Activated naive CD4-positive, alpha-beta T cell treated with anti-CD3 and anti-CD28 coated beads, Interleukin-2, amount 50 U/mL, for 24 hours (primary cell): Measurements from ENCODE around the gene ABCC1.
"Not testable (repeated sequence)": the region's sequence is repeated elsewhere in the genome, so short reads cannot be mapped to it uniquely, and the experiment has no call there.

Experiments used
- H3K27ac Mint-ChIP-seq: one replicate; pipeline ENCODE4 v1.8.0; 2021; ENCODE audit warnings: mild to moderate bottlenecking, mixed read lengths
- H3K27me3 Mint-ChIP-seq: one replicate; pipeline ENCODE4 v1.8.0; 2021; ENCODE audit warnings: mixed read lengths
- H3K36me3 Mint-ChIP-seq: one replicate; pipeline ENCODE4 v1.8.0; 2021; ENCODE audit warnings: mixed read lengths
- H3K4me1 Mint-ChIP-seq: one replicate; pipeline ENCODE4 v1.8.0; 2021; ENCODE audit warnings: mixed read lengths
- H3K4me3 Mint-ChIP-seq: one replicate; pipeline ENCODE4 v1.8.0; 2021; ENCODE audit warnings: mild to moderate bottlenecking, mixed read lengths
- H3K9me3 Mint-ChIP-seq: one replicate; pipeline ENCODE4 v1.8.0; 2021; ENCODE audit warnings: mixed read lengths

The ABCC1 gene

DNA sequence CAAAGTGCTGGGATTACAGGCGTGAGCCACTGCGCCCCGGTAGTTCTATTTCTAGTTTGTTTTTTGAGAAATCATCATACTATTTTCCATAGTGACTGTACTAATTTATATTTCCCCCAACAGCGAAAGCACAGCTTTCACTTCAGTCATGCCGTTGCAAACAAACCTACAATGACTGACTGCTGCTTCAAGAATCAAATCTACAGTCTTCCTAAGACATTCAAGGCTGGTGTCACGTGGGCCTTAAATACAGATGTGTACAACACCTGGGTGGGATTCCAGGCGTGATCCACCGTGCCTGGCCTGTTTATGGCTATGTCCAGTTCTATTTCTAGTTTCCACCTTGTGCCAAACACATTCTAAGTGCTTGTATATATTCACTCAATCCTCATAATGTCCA is 201.9 kb downstream of the ABCC1 start:
- H3K4me1 Mint-ChIP-seq = no peaks in the 10 kb centered on the region
- no peaks in the 10 kb centered on the region for H3K36me3 Mint-ChIP-seq
- no peak overlapping the region for H3K4me3 Mint-ChIP-seq
- H3K27ac Mint-ChIP-seq = no peak overlapping the region
- H3K9me3 Mint-ChIP-seq = no peaks in the 10 kb centered on the region
- peaks cover 5% of the 10 kb centered on the region for H3K27me3 Mint-ChIP-seq

DNA sequence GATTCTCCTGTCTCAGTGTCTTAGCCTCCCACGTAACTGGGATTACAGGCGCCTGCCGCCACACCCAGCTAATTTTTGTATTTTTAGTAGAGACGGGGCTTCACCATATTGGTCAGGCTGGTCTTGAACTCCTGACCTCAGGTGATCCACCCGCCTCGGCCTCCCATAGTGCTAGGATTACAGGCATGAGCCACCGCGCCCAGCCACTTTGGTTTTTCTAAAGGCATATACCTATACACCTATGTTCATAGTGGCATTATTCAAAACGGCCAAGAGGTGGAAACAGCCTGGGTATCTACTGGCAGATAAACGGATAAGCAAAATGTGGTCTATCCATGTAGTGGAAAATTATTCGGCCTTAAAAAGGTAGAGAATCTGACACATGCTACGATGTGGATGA is 203.6 kb downstream of the ABCC1 start:
- H3K4me1 Mint-ChIP-seq, H3K27ac Mint-ChIP-seq, H3K9me3 Mint-ChIP-seq, H3K4me3 Mint-ChIP-seq, H3K36me3 Mint-ChIP-seq, H3K27me3 Mint-ChIP-seq: not testable (repeated sequence)

DNA sequence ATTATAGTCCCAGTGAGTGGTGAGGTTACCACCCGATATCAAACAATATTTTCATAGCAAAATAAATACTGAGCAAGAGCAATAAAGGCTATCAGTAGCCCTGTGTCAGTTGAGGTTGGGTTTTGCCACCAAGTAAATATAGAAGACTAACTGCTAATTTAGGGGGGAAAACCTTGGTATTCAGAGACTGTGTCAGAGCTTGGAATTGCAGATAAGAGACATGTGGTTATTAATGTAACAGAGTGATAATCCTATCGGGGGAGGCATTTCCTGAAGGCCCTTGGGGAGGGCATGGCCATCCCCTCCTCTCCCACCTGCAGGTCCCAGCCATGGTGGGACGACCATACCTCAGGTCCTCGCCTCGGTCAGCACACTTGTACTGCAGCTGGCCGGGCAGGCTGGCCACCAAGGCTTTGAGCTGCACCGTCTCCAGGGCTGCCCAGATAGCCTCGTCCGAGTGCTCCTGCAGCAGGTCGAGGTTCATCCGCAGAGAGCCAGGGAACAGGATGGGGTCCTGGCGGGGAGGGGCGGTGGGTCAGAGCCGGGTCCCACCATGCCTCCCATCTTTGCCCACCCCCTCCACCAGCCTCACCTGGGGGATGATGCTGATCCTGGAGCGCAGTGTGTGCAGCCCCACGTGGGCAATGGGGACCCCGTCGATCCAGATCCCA is 205.0 kb downstream of the ABCC1 start:
- Mint-ChIP-seq H3K27ac (no peak overlapping the region), H3K27me3 (peaks cover 5% of the 10 kb centered on the region), H3K9me3 (peaks cover 6% of the 10 kb centered on the region), H3K4me3 (no peak overlapping the region), H3K36me3 (peaks cover 3% of the 10 kb centered on the region), H3K4me1 (no peaks in the 10 kb centered on the region)

DNA sequence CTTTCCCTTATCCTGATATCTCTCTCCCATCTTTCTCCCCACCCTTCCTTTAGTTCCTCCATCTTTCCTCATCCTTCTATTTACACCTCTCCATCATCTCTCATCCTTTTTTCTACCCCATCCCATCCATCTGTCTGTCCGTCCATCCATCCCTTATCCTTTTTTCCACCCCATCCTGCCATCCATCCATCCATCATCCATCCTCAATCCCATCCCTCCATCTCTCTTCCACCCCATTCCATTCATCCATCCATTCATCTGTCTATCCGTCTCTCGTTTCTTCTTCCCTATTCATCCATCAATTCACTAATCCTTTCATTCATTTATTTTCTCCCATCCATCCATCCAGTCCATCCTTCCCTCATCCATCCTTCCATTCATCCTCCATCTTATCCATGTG is 205.8 kb downstream of the ABCC1 start:
- Mint-ChIP-seq H3K36me3 (peaks cover 5% of the 10 kb centered on the region), H3K27ac (no peak overlapping the region), H3K27me3 (peaks cover 5% of the 10 kb centered on the region), H3K9me3 (peaks cover 6% of the 10 kb centered on the region), H3K4me1 (no peaks in the 10 kb centered on the region), H3K4me3 (no peak overlapping the region)

DNA sequence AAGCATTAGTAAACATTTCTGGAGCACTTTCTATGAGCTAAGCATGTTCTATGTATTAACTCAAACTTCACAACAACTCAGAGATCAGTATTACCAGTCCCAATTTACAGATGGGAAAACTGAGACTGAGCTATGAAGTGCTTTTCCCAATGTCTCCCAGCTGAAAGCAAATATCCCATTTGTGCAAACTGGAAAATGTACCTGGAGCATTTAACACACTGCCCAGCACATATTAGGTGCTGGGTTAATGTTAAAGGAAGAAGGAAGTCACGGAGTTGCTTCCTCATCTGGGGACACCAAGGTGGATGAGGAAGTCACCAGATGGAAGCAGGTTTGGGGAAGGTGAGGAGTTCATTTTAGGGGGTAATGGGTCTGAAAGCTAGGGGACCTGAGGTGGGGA is 207.8 kb downstream of the ABCC1 start:
- Mint-ChIP-seq H3K27me3 (peaks cover 5% of the 10 kb centered on the region), H3K27ac (no peak overlapping the region), H3K4me3 (no peak overlapping the region)

DNA sequence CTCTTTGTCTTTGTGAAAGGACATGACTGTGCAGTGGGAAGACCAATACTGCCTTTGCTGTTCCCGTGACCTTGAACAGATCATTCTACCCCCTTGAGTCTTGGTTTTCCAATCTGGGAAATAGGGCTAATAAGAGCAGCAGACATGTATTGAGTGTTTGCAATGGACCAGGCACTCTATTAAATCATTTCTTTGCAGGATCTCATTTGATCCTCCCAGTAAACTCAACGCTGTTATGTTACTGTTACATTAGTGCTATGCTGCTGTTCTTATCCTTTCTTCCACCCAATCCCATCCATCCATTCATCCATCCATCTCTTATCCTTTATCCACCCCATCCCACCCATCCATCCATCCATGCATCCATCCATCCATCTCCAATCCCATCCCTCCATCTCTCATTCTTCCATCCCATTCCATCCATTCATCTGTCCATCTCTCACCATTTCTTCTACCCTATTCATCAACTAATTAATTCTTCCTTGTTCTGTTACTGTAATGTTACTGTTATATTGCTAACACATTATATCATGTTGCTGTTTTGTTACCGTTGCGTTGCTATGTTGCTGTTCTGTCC is 208.8 kb downstream of the ABCC1 start:
- no peak overlapping the region for H3K27ac Mint-ChIP-seq
- no peaks in the 10 kb centered on the region for H3K4me1 Mint-ChIP-seq
- no peak overlapping the region for H3K4me3 Mint-ChIP-seq
- H3K27me3 Mint-ChIP-seq = peaks cover 5% of the 10 kb centered on the region
- H3K36me3 Mint-ChIP-seq = peaks cover 5% of the 10 kb centered on the region
- H3K9me3 Mint-ChIP-seq = peaks cover 6% of the 10 kb centered on the region

More for the DNA sequence above, 207.8 kb downstream of the ABCC1 start:
- Mint-ChIP-seq H3K36me3 (peaks cover 5% of the 10 kb centered on the region), H3K4me1 (no peaks in the 10 kb centered on the region), H3K9me3 (peaks cover 6% of the 10 kb centered on the region)

DNA sequence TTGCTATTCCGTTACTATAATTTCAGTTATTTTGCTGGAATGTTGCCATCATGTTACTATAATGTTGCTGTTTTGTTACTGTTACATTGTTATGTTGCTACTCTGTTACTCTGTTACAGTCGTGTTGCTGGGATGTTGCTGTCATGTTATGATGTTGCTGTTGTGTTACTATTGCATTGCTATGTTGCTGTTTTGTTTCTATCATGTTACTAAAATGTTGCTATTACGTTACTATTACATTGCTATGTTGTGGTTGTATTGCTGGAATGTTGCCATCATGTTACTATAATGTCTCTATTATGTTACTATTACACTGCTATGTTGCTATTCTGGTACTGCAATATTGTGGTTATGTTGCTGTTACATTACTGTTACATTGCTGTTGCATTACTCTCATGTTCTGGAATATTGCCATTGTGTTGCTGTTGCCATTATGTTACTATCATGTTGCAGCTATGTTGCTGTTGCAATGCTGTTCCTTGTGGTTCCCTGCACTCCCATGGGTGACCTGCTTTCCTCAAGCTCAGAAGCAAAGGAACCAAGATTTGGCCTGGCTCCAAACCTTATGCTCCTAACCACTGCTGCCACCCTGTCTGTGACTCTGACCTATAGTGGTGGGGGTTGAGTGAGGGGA is 209.4 kb downstream of the ABCC1 start:
- H3K4me3 Mint-ChIP-seq = no peak overlapping the region
- peaks cover 5% of the 10 kb centered on the region for H3K27me3 Mint-ChIP-seq
- no peaks in the 10 kb centered on the region for H3K4me1 Mint-ChIP-seq
- peaks cover 6% of the 10 kb centered on the region for H3K9me3 Mint-ChIP-seq
- peaks cover 5% of the 10 kb centered on the region for H3K36me3 Mint-ChIP-seq
- no peak overlapping the region for H3K27ac Mint-ChIP-seq

DNA sequence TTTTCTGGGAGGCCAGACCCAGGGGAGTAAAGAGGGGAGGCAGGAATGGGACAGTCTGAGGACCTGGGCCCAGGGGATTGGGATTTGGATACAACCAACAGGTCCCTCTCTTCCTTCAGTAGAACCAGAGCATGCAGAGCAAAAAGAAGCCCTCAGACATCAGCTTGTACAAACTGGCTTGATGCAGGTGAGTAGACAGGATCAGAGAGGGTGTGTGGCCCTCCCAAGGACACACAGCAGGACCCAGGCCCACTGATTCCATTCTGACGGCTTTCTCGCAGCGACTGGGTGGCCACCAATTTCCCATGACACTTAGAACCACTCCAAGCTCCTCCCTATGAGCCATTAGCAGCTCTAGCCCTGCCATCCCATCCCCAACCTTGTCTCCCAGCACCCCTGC is 210.2 kb downstream of the ABCC1 start:
- H3K4me3 Mint-ChIP-seq = no peak overlapping the region
- H3K36me3 Mint-ChIP-seq = peaks cover 5% of the 10 kb centered on the region
- H3K9me3 Mint-ChIP-seq = peaks cover 6% of the 10 kb centered on the region
- no peak overlapping the region for H3K27ac Mint-ChIP-seq
- peaks cover 5% of the 10 kb centered on the region for H3K27me3 Mint-ChIP-seq
- no peaks in the 10 kb centered on the region for H3K4me1 Mint-ChIP-seq

DNA sequence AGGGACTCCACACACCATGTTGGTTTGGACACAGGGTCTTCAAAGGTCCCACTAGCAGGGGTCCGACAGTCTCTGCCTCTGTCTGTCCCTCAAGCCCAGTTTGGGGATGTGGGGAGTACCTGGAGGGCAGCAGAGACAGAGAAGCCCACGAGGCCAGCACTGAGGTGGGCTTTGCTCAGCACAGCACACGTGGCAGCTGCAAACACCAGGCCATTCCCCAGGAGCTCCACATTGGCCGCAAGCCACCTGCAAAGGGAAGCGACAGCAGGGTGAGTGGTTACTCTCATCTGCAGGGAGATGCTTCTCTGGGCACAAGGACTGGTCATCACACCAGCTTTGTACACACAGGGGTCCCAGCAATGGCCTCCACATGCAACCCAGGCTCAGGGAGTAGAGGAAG is 211.9 kb downstream of the ABCC1 start:
- Mint-ChIP-seq H3K4me1 (no peaks in the 10 kb centered on the region), H3K27ac (no peak overlapping the region), H3K9me3 (peaks cover 6% of the 10 kb centered on the region), H3K36me3 (peaks cover 5% of the 10 kb centered on the region), H3K27me3 (no peaks in the 10 kb centered on the region), H3K4me3 (no peak overlapping the region)

DNA sequence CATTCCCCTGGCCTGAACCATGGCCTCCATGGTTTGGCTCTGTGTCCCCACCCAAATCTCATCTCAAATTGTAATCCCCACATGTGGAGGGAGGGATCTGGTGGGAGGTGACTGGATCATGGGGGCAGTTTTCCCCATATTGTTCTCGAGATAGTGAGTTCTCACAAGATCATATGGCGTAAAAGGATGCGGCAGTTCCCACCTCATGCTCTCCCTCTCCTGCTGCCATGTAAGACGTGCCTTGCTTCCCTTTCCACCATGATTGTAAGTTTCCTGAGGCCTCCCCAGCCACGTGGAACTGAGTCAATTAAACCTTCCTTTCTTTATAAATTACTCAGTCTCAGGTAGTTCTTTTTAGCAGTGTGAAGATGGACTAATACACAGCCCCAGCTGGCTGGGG is 212.4 kb downstream of the ABCC1 start:
- not testable (repeated sequence) for H3K4me3 Mint-ChIP-seq, H3K9me3 Mint-ChIP-seq

DNA sequence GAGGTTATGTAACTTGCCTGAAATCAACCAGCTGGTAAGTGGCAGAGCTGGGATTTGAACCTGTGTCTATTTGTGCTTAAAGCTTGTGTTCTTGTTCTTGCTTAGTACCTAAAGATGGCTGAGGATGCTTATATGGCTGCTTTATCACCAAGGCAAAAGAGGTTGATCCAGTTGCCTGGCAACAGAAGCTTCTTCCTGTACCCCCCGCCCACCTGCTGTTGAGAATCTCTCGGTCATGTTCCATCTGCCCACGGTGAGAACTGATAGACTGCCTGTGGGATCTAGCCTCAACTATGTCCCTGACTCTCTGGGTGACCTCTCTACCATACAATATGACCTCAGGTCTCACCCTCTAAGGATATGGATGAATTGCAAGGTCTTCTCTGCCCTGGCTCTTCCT is 213.2 kb downstream of the ABCC1 start:
- Mint-ChIP-seq H3K36me3 (peaks cover 5% of the 10 kb centered on the region), H3K27me3 (no peaks in the 10 kb centered on the region), H3K4me3 (no peak overlapping the region), H3K4me1 (no peaks in the 10 kb centered on the region), H3K9me3 (peaks cover 6% of the 10 kb centered on the region), H3K27ac (no peak overlapping the region)

More for the DNA sequence above, 212.4 kb downstream of the ABCC1 start:
- H3K27me3 Mint-ChIP-seq, H3K36me3 Mint-ChIP-seq, H3K4me1 Mint-ChIP-seq, H3K27ac Mint-ChIP-seq: not testable (repeated sequence)

DNA sequence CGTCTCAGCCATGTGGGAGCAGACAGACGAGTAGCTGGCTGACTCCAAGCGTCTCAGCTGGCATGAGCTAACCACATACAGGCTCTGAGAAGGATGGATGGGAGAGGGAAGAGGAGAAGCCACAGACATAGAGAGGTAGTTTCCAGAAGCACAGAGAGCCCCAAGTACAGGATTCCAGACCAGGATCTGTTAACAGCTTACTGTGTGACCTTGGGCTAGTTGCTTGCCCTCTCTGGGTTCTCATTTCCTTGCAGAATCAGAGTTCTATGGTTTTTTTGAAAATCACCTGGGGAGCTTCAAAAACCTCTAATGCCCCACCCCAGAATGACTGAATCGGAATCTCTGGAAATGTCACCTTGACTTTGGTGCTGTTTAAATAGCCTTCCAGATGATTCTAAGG is 213.7 kb downstream of the ABCC1 start:
- no peaks in the 10 kb centered on the region for H3K27me3 Mint-ChIP-seq
- H3K27ac Mint-ChIP-seq = no peak overlapping the region
- no peak overlapping the region for H3K4me3 Mint-ChIP-seq
- H3K36me3 Mint-ChIP-seq = peaks cover 5% of the 10 kb centered on the region
- peaks cover 6% of the 10 kb centered on the region for H3K9me3 Mint-ChIP-seq
- no peaks in the 10 kb centered on the region for H3K4me1 Mint-ChIP-seq

DNA sequence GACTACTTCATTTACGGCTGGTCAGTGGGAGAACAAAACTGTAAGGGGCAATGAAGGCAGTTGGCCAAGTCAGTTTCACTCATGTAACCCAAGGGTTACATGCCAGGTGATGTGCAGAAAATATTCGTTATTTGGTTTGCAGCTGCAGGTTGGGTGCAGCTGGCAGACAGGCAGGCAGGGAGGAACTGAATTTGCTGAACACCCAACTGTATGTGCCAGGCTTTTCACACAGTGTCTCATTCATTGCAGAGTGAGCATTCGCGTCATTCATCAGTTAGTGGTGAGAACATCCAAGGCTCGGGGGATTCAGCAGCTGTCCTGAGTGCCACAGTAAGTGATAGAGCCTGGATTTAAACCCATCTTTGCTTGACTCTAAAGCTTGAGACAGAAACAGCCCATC is 214.2 kb downstream of the ABCC1 start:
- peaks cover 2% of the 10 kb centered on the region for H3K36me3 Mint-ChIP-seq
- no peak overlapping the region for H3K4me3 Mint-ChIP-seq
- no peaks in the 10 kb centered on the region for H3K4me1 Mint-ChIP-seq
- no peaks in the 10 kb centered on the region for H3K27me3 Mint-ChIP-seq
- H3K27ac Mint-ChIP-seq = no peak overlapping the region
- peaks cover 1% of the 10 kb centered on the region for H3K9me3 Mint-ChIP-seq

DNA sequence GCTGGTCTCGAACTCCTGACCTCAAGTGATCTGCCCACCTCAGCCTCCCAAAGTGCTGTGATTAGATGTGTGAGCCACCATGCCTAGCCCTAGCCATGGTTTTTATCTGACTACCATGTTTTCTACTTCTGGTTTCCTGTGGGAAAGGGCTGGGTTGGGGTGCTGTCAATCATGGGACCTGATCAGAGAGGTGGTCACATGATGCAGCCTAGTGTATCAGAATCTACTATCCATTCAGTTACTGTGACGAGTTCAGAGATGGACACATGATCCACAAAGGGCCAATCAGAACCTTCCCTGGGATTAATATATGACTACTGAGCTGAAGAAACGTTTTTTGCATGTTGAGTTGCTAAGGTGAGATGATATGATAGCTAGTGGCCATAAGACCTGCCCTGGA is 214.8 kb downstream of the ABCC1 start:
- Mint-ChIP-seq H3K9me3 (no peaks in the 10 kb centered on the region), H3K36me3 (peaks cover 2% of the 10 kb centered on the region), H3K27me3 (no peaks in the 10 kb centered on the region), H3K4me3 (no peak overlapping the region), H3K27ac (no peak overlapping the region), H3K4me1 (no peaks in the 10 kb centered on the region)

DNA sequence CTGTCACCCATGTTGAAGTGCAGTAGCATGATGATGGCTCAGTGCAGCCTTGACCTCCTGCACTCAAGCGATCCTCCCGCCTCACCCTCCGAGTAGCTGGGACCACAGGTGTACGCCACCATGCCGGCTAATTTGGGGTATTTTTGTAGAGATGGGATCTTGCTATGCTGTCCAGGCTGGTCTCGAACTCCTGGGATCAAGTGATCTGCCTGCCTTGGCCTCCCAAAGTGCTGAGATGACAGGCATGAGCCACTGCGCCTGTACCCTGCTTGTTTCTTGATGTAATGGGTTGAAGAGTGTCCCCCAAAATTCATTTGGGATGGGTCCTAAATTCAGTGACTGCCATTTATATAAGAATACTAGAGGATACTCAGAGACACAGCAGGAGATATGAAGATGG is 216.7 kb downstream of the ABCC1 start:
- Mint-ChIP-seq H3K4me1 (no peaks in the 10 kb centered on the region), H3K9me3 (no peaks in the 10 kb centered on the region), H3K27ac (no peak overlapping the region), H3K36me3 (no peaks in the 10 kb centered on the region), H3K4me3 (no peak overlapping the region), H3K27me3 (no peaks in the 10 kb centered on the region)

DNA sequence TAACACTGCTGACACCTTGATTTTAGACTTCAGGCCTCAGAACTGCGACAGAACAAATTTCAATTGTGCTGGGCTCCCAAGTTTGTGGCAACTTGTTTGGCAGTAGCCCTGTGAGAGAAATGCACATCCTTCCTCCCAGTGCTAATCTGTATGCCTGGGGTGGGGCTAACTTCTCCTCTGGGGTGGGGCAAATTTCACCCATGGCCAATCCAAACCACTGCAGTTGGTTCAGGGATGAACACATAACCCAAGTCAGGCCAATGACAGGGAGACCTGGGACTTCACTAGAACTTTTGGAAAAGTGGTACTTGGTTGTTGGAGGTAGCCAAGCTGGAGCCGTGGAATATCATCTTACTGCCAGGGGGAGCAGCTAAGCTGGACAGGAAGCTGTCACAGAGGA is 217.5 kb downstream of the ABCC1 start:
- H3K27ac Mint-ChIP-seq = no peak overlapping the region
- no peaks in the 10 kb centered on the region for H3K9me3 Mint-ChIP-seq
- H3K4me1 Mint-ChIP-seq = no peaks in the 10 kb centered on the region
- no peaks in the 10 kb centered on the region for H3K36me3 Mint-ChIP-seq
- no peak overlapping the region for H3K4me3 Mint-ChIP-seq
- H3K27me3 Mint-ChIP-seq = no peaks in the 10 kb centered on the region
